AG04450 (cell line): Measurements from ENCODE around the gene FAM20C. TPM values are rescaled to one million over a fixed set of nuclear protein-coding genes. Genes with fewer than 3 reads are reported as not detected.

Experiments used
- CTCF ChIA-PET: fragments of 300-600, 350-600 bp; formaldehyde crosslinking; extraction: SDS; loops from one replicate; lab custom pipeline; 2022; ENCODE audit warnings: antibody characterized with exemption, inconsistent platforms; lab: Charles Lee
- POLR2A ChIA-PET: fragments of 350-600 bp; formaldehyde crosslinking; extraction: SDS; loops from one replicate; lab custom pipeline; 2021; ENCODE audit warnings: antibody characterized with exemption, inconsistent platforms; lab: Yijun Ruan, JAX
- DNase-seq: peaks from one replicate; pipeline ENCODE4 v3.0.0-alpha.2; 2011; ENCODE audit warnings: low read depth, low spot score
- H3K27ac ChIP-seq: one replicate; pipeline ENCODE4 v1.5.1; 2012; ENCODE audit warnings: low read depth, low read length, control low read depth
- H3K27me3 ChIP-seq: one replicate; pipeline ENCODE4 v1.6.0; 2012; ENCODE audit warnings: low read length; ENCODE audit not compliant: control insufficient read depth, insufficient read depth
- H3K4me3 ChIP-seq: 2 replicates; pipeline ENCODE4 v1.5.1; 2011; ENCODE audit warnings: mild to moderate bottlenecking, low read depth, low read length, control low read depth
- H3K9me3 ChIP-seq: 2 replicates; pipeline ENCODE4 v1.5.1; 2012; ENCODE audit warnings: low read length; ENCODE audit not compliant: control insufficient read depth, insufficient read depth
- CTCF ChIP-seq: IDR thresholded peaks from 2 replicates; pipeline ENCODE4 v1.5.1; 2011; ENCODE audit warnings: low read depth, low read length, control low read depth, inconsistent platforms
- polyA plus RNA-seq: library from polyadenylated mRNA; depleted of rRNA; stranded (reverse); fragments of >200 nt; gene quantifications from 2 replicates; pipeline ENCODE4 v1.2.3, GENCODE V29; 2011

Gene FAM20C
- polyA plus RNA-seq, 1 experiment, result 34.5 TPM

- no peak overlapping the region for H3K4me3 ChIP-seq
- no peak for TF ChIP-seq CTCF
- DNase-seq, result no peak
- ChIA-PET POLR2A (interaction anchor here (0.7 to 0.8 kb wide), 2 partner anchors 19 to 101 kb away, joined by 5 to 7 read pairs; no protein-coding TSS in a partner anchor), CTCF (no interaction called here)
- peaks cover 20% of the 10 kb centered on the region; the same call in 1 of the 2 replicates for H3K9me3 ChIP-seq
- no peak overlapping the region for H3K27ac ChIP-seq
- no peaks in the 10 kb centered on the region for H3K27me3 ChIP-seq
Observed at GRCh38 chr7:188174-188573, 4.2 kb upstream of the FAM20C start.

DNA sequence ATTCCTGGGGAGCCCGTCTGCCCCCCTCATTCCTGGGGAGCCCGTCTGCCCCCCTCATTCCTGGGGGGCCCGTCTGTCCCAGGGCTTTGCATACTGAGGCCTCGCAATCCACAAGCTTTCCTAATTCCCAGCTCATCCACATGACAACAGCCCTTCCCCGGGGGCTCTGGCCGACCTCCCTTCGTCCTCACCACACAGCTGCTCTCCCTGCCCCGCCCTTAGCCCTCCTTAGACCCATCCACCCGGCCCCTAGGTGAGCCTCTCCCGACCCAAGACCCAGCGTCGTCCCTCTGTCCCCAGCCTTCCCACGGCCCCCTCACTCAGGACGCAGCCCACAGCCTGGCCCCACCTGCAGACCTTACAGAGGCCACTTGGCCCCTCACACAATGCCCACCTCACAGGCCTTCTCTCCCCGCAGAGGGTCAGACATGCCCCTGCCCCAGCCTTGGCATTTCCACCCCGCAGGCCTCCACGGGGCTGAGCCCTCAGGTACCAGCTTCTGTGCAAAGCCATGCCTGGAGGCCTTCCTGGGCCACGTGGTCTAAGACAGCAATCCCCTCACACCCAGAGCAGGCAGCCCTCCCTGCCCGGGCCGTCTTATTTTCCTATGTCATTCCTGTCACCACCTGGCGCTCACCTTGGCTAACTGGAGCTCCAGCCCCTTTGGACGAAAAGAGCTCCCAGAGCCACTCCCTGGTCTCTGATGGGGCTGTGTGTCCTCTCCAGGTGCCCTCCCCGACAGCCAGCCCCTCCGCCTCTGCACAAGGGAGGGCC, 3.5 kb upstream of the FAM20C start:
- ChIA-PET CTCF (no interaction called here), POLR2A (interaction anchor here (0.7 kb wide), 1 partner anchor 102 kb away, joined by 7 read pairs; no protein-coding TSS in a partner anchor)
- Histone ChIP-seq H3K27ac (no peak overlapping the region), H3K4me3 (no peak overlapping the region), H3K27me3 (no peaks in the 10 kb centered on the region), H3K9me3 (peaks cover 20% of the 10 kb centered on the region; the same call in 1 of the 2 replicates)
- no peak for TF ChIP-seq CTCF
- no peak for DNase-seq

- no peak for DNase-seq
- no peaks in the 10 kb centered on the region for H3K27me3 ChIP-seq
- ChIA-PET POLR2A (no interaction called here), CTCF (no interaction called here)
- H3K4me3 ChIP-seq, result no peak overlapping the region
- TF ChIP-seq CTCF, result no peak
- peaks cover 20% of the 10 kb centered on the region; the same call in 1 of the 2 replicates for H3K9me3 ChIP-seq
- no peak overlapping the region for H3K27ac ChIP-seq
Observed at GRCh38 chr7:189719-190118, 2.7 kb upstream of the FAM20C start.

GRCh38 chr7:190196-190595, 2.2 kb upstream of the FAM20C start:
- POLR2A ChIA-PET, result no interaction called here

More at GRCh38 chr7:190196-190595, 2.2 kb upstream of the FAM20C start:
- Histone ChIP-seq H3K27ac (no peak overlapping the region), H3K27me3 (no peaks in the 10 kb centered on the region), H3K4me3 (no peak overlapping the region), H3K9me3 (peaks cover 20% of the 10 kb centered on the region; the same call in 1 of the 2 replicates)
- TF ChIP-seq CTCF, result no peak
- CTCF ChIA-PET, result no interaction called here
- DNase-seq, result no peak
